ENCODE results near the gene CCDC136.
A peak's percentile ranks its signal among the peaks of the same experiment; 100 is the strongest.

The CCDC136 gene

DNA sequence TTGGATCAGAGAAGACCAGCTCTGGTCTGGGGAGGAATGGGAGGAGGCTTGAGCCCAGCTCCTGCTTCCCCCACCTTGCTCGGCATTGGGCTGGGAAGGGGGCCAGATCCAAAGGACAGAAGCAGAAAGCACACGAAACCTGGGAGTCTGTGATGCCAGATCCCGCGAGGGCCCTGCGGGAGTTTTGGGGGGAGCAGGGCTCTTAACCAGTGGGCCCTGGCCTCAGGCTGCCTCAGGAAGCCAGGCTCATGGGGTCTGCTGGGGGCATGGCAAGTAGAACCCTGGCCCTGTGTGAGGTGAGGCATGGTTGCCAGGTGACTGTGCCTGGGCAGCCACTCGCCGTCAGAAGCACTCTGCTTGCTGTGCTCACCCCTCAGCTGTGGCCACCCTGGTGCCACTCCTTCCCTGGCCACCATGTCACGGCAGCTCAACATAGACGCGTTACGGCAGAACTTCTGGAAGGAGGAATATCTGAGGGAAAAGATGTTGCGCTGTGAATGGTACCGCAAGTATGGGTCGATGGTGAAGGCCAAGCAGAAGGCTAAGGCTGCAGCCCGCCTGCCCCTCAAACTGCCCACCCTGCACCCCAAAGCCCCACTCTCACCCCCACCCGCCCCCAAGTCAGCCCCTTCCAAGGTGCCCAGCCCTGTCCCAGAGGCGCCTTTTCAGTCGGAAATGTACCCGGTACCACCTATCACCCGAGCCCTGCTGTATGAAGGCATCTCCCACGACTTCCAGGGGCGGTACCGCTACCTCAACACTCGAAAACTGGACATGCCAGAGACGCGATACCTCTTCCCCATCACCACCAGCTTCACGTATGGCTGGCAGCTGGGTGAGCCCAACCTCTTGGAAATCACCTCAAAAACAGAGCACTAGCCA, 74.5 kb downstream of the CCDC136 start:
- DNase-seq: no peak

GRCh38 chr7:128867241-128867640, 75.5 kb downstream of the CCDC136 start:
- no peak for DNase-seq

GRCh38 chr7:128867842-128868623, 76.3 kb downstream of the CCDC136 start:
- DNase-seq: peak; percentile 73 to 83

- no peak for DNase-seq
Observed at GRCh38 chr7:128868624-128869137, 76.9 kb downstream of the CCDC136 start.

DNA sequence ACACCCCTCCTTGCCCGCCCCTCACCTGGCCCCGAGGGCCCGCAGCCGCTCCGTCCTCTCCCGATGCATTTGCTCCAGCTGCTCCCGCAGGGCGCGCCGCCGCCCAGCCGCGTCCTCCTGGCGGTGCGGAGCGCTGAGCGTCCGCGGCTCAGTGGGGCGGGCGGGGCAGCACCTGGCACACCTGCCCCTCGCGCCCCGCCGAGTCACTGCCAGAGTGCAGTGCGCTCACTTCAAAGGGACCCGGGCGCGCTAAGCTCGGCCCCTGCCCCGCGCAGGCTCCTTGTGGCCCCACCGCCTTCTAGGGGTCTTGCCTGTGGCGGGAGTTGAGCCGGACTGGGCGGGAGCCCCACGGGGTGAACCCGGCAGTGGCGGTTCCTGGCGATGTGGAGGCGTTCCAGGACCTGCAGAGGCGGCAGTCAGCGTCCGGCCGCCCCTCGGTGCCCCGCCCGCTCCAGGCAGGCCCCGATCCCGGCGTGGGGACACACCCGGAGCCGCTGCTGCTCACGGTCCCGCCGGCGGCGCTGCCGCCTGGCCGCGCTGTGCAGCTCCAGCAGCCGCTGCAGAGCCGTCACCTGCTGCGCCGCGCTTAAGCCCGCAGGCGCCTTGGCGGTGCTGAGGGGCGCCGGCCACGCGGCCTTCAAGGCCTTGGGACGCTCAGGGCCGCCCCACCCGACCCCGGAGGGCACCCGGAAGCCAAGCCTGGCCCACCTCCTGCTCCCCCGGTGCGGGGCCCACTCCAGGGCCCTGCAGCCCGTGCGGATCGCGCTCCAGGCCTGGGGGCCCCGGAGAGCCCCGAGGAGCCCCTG, 77.6 kb downstream of the CCDC136 start:
- DNase-seq: peak in 1 of 2 experiments; percentile 42

DNA sequence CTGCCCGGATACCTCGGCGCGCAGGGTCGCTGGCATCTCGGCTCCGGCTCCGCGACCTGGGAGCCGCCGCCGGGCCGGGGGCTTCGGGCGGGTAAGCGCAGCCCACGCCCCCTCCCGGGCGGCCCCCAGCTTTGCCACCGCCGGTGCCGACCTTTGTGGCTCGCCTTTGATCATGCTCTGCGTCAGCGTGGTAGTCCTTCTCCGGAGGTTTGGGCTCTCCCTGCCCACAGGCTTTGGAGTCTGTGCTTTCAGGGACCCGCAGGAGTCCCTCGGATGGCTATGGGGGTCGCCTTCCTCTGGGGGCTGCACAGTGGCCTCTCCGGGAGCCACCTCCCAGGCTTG, 78.1 kb downstream of the CCDC136 start:
- no peak for DNase-seq

- no peak for DNase-seq
Observed at GRCh38 chr7:128871050-128871449, 79.3 kb downstream of the CCDC136 start.

Measured in NCI-H187 (cell line).